GM21381 (cell line): ENCODE data around the gene AKT1.
"Not testable (repeated sequence)": the region's sequence is repeated elsewhere in the genome, so short reads cannot be mapped to it uniquely, and the experiment has no call there.

Source experiments
- ATAC-seq: cut with Tn5 transposase; IDR thresholded peaks from one replicate; pipeline ENCODE4 v1.9.1; 2021; ENCODE audit warnings: mild to moderate bottlenecking, moderate library complexity; ENCODE audit not compliant: unreplicated experiment

AKT1 gene

GRCh38 chr14:104819361-104819781 is 23.8 kb upstream of the AKT1 start:
- no peak for ATAC-seq

GRCh38 chr14:104818714-104819161 is 23.2 kb upstream of the AKT1 start:
- ATAC-seq = no peak

GRCh38 chr14:104817930-104818713 is 22.6 kb upstream of the AKT1 start:
- no peak for ATAC-seq

- ATAC-seq = no peak
These were observed 21.0 kb upstream of the AKT1 start for GRCh38 chr14:104816616-104816884.

- ATAC-seq = not testable (repeated sequence)
These were observed 19.2 kb upstream of the AKT1 start for GRCh38 chr14:104814701-104815100.

GRCh38 chr14:104813286-104813685 is 17.7 kb upstream of the AKT1 start:
- ATAC-seq = no peak

GRCh38 chr14:104810316-104810715 is 14.8 kb upstream of the AKT1 start:
- no peak for ATAC-seq

GRCh38 chr14:104808456-104808855 is 12.9 kb upstream of the AKT1 start:
- ATAC-seq = no peak

- no peak for ATAC-seq
These were observed 11.3 kb upstream of the AKT1 start for GRCh38 chr14:104806625-104807465.

- ATAC-seq = no peak
These were observed 10.5 kb upstream of the AKT1 start for GRCh38 chr14:104805941-104806624.

GRCh38 chr14:104805326-104805678 is 9.8 kb upstream of the AKT1 start:
- no peak for ATAC-seq

GRCh38 chr14:104804481-104805325 is 9.2 kb upstream of the AKT1 start:
- ATAC-seq = no peak

GRCh38 chr14:104803912-104804410 is 8.4 kb upstream of the AKT1 start:
- no peak for ATAC-seq

GRCh38 chr14:104803280-104803911 is 7.8 kb upstream of the AKT1 start:
- ATAC-seq = no peak

GRCh38 chr14:104802394-104803184 is 7.0 kb upstream of the AKT1 start:
- ATAC-seq = no peak

GRCh38 chr14:104801520-104802393 is 6.2 kb upstream of the AKT1 start:
- ATAC-seq = no peak

GRCh38 chr14:104800771-104801519 is 5.4 kb upstream of the AKT1 start, which contains the start of gene ZBTB42:
Gene ZBTB42 (plus strand): TSS chr14:104801101. CDS start chr14:104801198, 97 bp downstream.
- ATAC-seq = peak; percentile 34
